GM12892 (cell line): Measurements from ENCODE around the gene FBXW7.

Experiments
- POLR2A ChIP-seq: IDR thresholded peaks from 2 replicates; pipeline ENCODE4 v1.6.1; 2011; ENCODE audit warnings: low read depth, low read length, control low read depth
- POLR2AphosphoS5 ChIP-seq: IDR thresholded peaks from 2 replicates; pipeline ENCODE4 v1.6.1; 2011; ENCODE audit warnings: low read depth, low read length, control low read depth
- TAF1 ChIP-seq: IDR thresholded peaks from 2 replicates; pipeline ENCODE4 v1.6.1; 2011; ENCODE audit warnings: low read depth, mild to moderate bottlenecking, control low read depth, low read length, borderline replicate concordance

DNA sequence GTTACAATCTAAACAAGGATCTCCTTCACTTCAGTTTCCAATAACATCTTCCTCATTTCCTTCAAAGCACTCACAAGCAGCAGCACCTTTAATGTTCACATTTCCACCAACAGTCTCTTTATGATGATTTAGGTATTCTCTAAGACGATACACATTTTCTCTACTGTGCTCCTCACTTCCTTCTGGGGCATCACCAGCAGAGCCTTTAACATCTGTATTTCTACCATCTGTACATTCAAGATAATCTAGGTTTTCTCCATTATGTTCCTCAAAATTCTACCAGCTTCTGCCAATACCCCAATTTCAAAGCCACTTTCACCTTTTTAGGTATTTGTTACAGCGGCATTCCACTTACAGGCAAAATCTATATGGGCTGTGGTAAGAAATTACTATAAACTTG is 80.6 kb downstream of the FBXW7 start:
- TF ChIP-seq POLR2AphosphoS5 (no peak), POLR2A (no peak), TAF1 (no peak)
